SK-N-SH (cell line): ENCODE data around the gene RETSAT. TPM values are rescaled to one million over a fixed set of nuclear protein-coding genes. Genes with fewer than 3 reads are reported as not detected.
A peak's percentile ranks its signal among the peaks of the same experiment; 100 is the strongest.

Experiments used
- CTCF ChIA-PET: fragments of 300-600, 350-600 bp; formaldehyde crosslinking; extraction: SDS; loops from one replicate; lab custom pipeline; 2021; lab: Yijun Ruan, JAX
- POLR2A ChIA-PET: fragments of 350-600 bp; sonication (Branson Sonifier 250); formaldehyde crosslinking; extraction: SDS; loops from one replicate; lab custom pipeline; 2020; ENCODE audit warnings: antibody characterized with exemption, inconsistent platforms; lab: Yijun Ruan, JAX
- DNase-seq: peaks from one replicate; pipeline ENCODE4 v3.0.0; 2012
- H2AFZ ChIP-seq: fragments of 200-600 bp; sonication (generic); 2 replicates; pipeline ENCODE4 v1.8.1; 2016; ENCODE audit warnings: antibody characterized with exemption, mild to moderate bottlenecking, low read depth
- H3F3A ChIP-seq: fragments of 200-600 bp; sonication (generic); replicated peaks from 2 replicates; pipeline ENCODE3; 2016; ENCODE audit warnings: antibody characterized with exemption, mild to moderate bottlenecking; ENCODE audit not compliant: insufficient read depth
- H3K27ac ChIP-seq, 2 experiments: fragments of 200-500 bp in 1 of 2; fragments of 200-600 bp in 1 of 2; sonication (Bioruptor generic) in 1 of 2; sonication (generic), shearing (Covaris generic) in 1 of 2; 2 replicates each; pipeline versions ENCODE4 v1.5.1 to v1.6.1; 2014 to 2016; ENCODE audit warnings: low read depth in 2 of 2, inconsistent platforms in 1 of 2, low read length in 1 of 2, mild to moderate bottlenecking in 1 of 2, mixed read lengths in 1 of 2
- H3K27me3 ChIP-seq: fragments of 200-600 bp; sonication (generic), shearing (Covaris generic); 2 replicates; pipeline ENCODE4 v1.6.1; 2016; ENCODE audit warnings: mixed run types; ENCODE audit not compliant: insufficient read depth
- H3K36me3 ChIP-seq, 2 experiments: fragments of 200-500 bp in 1 of 2; fragments of 200-600 bp in 1 of 2; sonication (Bioruptor generic) in 1 of 2; sonication (generic) in 1 of 2; replicated peaks in 1 of 2; 2 replicates each; pipeline versions ENCODE3 to v1.5.1; 2014 to 2016; ENCODE audit warnings: low read length in 1 of 2, mild to moderate bottlenecking in 1 of 2; ENCODE audit not compliant: insufficient read depth in 2 of 2, control insufficient read depth in 1 of 2
- H3K4me1 ChIP-seq, 2 experiments: fragments of 200-500 bp in 1 of 2; fragments of 200-600 bp in 1 of 2; sonication (Bioruptor generic) in 1 of 2; sonication (generic), shearing (Covaris generic) in 1 of 2; 2 replicates each; pipeline versions ENCODE4 v1.5.1 to v1.6.1; 2014 to 2016; ENCODE audit warnings: low read depth in 1 of 2, low read length in 1 of 2, mixed run types in 1 of 2; ENCODE audit not compliant: insufficient read depth in 2 of 2, control insufficient read depth in 1 of 2
- H3K4me2 ChIP-seq: fragments of 200-600 bp; sonication (generic), shearing (Covaris generic); 2 replicates; pipeline ENCODE4 v1.6.1; 2017; ENCODE audit warnings: mixed run types
- H3K4me3 ChIP-seq, 2 experiments: fragments of 200-500 bp in 1 of 2; fragments of 200-600 bp in 1 of 2; sonication (Bioruptor generic) in 1 of 2; sonication (generic), shearing (Covaris generic) in 1 of 2; 2 replicates each; pipeline versions ENCODE4 v1.5.1 to v1.8.1; 2014 to 2016; ENCODE audit warnings: low read depth in 2 of 2, inconsistent platforms in 1 of 2, low read length in 1 of 2, mild to moderate bottlenecking in 1 of 2, mixed read lengths in 1 of 2, moderate library complexity in 1 of 2
- H3K79me2 ChIP-seq: fragments of 200-600 bp; sonication (generic); 2 replicates; pipeline ENCODE4 v1.8.1; 2017; ENCODE audit warnings: mild to moderate bottlenecking; ENCODE audit not compliant: insufficient read depth
- H3K9ac ChIP-seq: fragments of 200-600 bp; sonication (generic); 2 replicates; pipeline ENCODE4 v1.6.1; 2017; ENCODE audit warnings: mixed run types
- H3K9me2 ChIP-seq: fragments of 200-600 bp; sonication (generic); 2 replicates; pipeline ENCODE4 v1.6.1; 2017; ENCODE audit warnings: mixed run types
- H3K9me3 ChIP-seq: fragments of 200-600 bp; sonication (generic); 2 replicates; pipeline ENCODE4 v1.6.1; 2017; ENCODE audit warnings: mixed run types, mild to moderate bottlenecking, moderate library complexity
- H4K20me1 ChIP-seq: fragments of 200-600 bp; sonication (generic); 2 replicates; pipeline ENCODE4 v1.6.1; 2017; ENCODE audit warnings: mild to moderate bottlenecking, mixed run types; ENCODE audit not compliant: insufficient read depth
- CHD2 ChIP-seq: fragments of 150-350 bp; IDR thresholded peaks from 2 replicates; pipeline ENCODE4 v1.6.1; 2018; ENCODE audit warnings: low read length; ENCODE audit not compliant: partially characterized antibody
- EP300 ChIP-seq, 2 experiments: IDR thresholded peaks; 2 replicates each; pipeline versions ENCODE4 v1.4.0 to v1.6.1; 2012; ENCODE audit warnings: borderline replicate concordance in 1 of 2, low read depth in 1 of 2, low read length in 1 of 2
- EZH2phosphoT487 ChIP-seq: fragments of 200-600 bp; sonication (generic); IDR thresholded peaks from 2 replicates; pipeline ENCODE4 v1.6.1; 2017; ENCODE audit warnings: low read depth, mixed run types, mild to moderate bottlenecking, antibody characterized with exemption, moderate library complexity, borderline replicate concordance
- FOXJ3 ChIP-seq: sonication (generic); formaldehyde crosslinking; IDR thresholded peaks from 2 replicates; pipeline ENCODE4 v1.5.1; 2020; ENCODE audit warnings: mild to moderate bottlenecking, missing genetic modification reagents
- FOXM1 ChIP-seq: IDR thresholded peaks from 2 replicates; pipeline ENCODE4 v1.4.0; 2012; ENCODE audit warnings: low read depth, mild to moderate bottlenecking
- GABPA ChIP-seq: IDR thresholded peaks from 2 replicates; pipeline ENCODE4 v1.4.0; 2012; ENCODE audit warnings: low read depth, mild to moderate bottlenecking
- GATA2 ChIP-seq: sonication (generic); formaldehyde crosslinking; IDR thresholded peaks from 2 replicates; pipeline ENCODE4 v1.5.0; 2020; ENCODE audit warnings: mild to moderate bottlenecking, missing genetic modification reagents
- JUND ChIP-seq: IDR thresholded peaks from 2 replicates; pipeline ENCODE4 v1.4.0; 2012
- MXI1 ChIP-seq: IDR thresholded peaks from 2 replicates; pipeline ENCODE4 v1.6.1; 2012; ENCODE audit warnings: mild to moderate bottlenecking, low read depth, low read length, improper control_type of control experiment
- NFIC ChIP-seq: IDR thresholded peaks from 2 replicates; pipeline ENCODE4 v1.4.0; 2012; ENCODE audit warnings: borderline replicate concordance
- NRF1 ChIP-seq: IDR thresholded peaks from 2 replicates; pipeline ENCODE4 v1.6.1; 2012; ENCODE audit warnings: low read depth, mild to moderate bottlenecking, low read length
- POLR2AphosphoS5 ChIP-seq: IDR thresholded peaks from 2 replicates; pipeline ENCODE4 v1.6.1; 2012; ENCODE audit warnings: low read depth, low read length
- RAD21 ChIP-seq: IDR thresholded peaks from 2 replicates; pipeline ENCODE4 v1.6.1; 2012; ENCODE audit warnings: mild to moderate bottlenecking, low read length
- RCOR1 ChIP-seq: fragments of 150-350 bp; IDR thresholded peaks from 2 replicates; pipeline ENCODE4 v1.6.1; 2017; ENCODE audit warnings: antibody characterized with exemption, low read length
- SMC3 ChIP-seq: IDR thresholded peaks from 2 replicates; pipeline ENCODE4 v1.6.1; 2012; ENCODE audit warnings: low read depth, low read length, improper control_type of control experiment
- TCF12 ChIP-seq: IDR thresholded peaks from 2 replicates; pipeline ENCODE4 v1.4.0; 2012
- TEAD4 ChIP-seq: IDR thresholded peaks from 2 replicates; pipeline ENCODE4 v1.4.0; 2012; ENCODE audit warnings: mild to moderate bottlenecking, borderline replicate concordance; ENCODE audit not compliant: insufficient read depth
- YY1 ChIP-seq: IDR thresholded peaks from 2 replicates; pipeline ENCODE4 v1.4.0; 2012; ENCODE audit warnings: low read depth, mild to moderate bottlenecking
- WGBS: methylation state at CpG from one replicate; pipeline ENCODE4 v1.1.6; 2017; ENCODE audit warnings: low lambda C conversion rate; 5-methylcytosine and 5-hydroxymethylcytosine counted together
- polyA plus RNA-seq, 3 experiments: library from polyadenylated mRNA; depleted of rRNA; stranded (reverse); fragments of >200 nt; gene quantifications; 2 replicates each; pipeline ENCODE4 v1.2.3, GENCODE V29; 2012
- TF ChIP-seq, protein P1 (sequence below): fragments of 200-600 bp; sonication (generic); IDR thresholded peaks from 2 replicates; pipeline ENCODE4 v1.6.1; 2017; ENCODE audit warnings: antibody characterized with exemption, mild to moderate bottlenecking, moderate library complexity
- TF ChIP-seq, protein P2 (sequence below): fragments of 150-350 bp; IDR thresholded peaks from 2 replicates; pipeline ENCODE4 v1.6.1; 2017; ENCODE audit warnings: antibody characterized with exemption, low read length, low read depth, borderline replicate concordance
- TF ChIP-seq, protein P3 (sequence below): fragments of 150-350 bp; IDR thresholded peaks from 2 replicates; pipeline ENCODE4 v1.6.1; 2016; ENCODE audit warnings: mild to moderate bottlenecking, low read depth, low read length
- TF ChIP-seq, protein P4 (sequence below): IDR thresholded peaks from 2 replicates; pipeline ENCODE4; 2012
- TF ChIP-seq, protein P5 (sequence below): IDR thresholded peaks from 2 replicates; pipeline ENCODE4 v1.4.0; 2012; ENCODE audit warnings: low read depth, borderline replicate concordance
- TF ChIP-seq, protein P6 (sequence below): IDR thresholded peaks from 2 replicates; pipeline ENCODE4 v1.4.0; 2012; ENCODE audit warnings: low read depth, borderline replicate concordance

RETSAT gene
- 28.0 and 37.7 TPM in 2 replicates for polyA plus RNA-seq (2012; rRNA removed)
- polyA plus RNA-seq (2012; cell fraction: cytosol; rRNA removed): 20.5 and 24.4 TPM in 2 replicates
- 33.4 and 58.1 TPM in 2 replicates for polyA plus RNA-seq (2012; cell fraction: nucleus; rRNA removed)

DNA sequence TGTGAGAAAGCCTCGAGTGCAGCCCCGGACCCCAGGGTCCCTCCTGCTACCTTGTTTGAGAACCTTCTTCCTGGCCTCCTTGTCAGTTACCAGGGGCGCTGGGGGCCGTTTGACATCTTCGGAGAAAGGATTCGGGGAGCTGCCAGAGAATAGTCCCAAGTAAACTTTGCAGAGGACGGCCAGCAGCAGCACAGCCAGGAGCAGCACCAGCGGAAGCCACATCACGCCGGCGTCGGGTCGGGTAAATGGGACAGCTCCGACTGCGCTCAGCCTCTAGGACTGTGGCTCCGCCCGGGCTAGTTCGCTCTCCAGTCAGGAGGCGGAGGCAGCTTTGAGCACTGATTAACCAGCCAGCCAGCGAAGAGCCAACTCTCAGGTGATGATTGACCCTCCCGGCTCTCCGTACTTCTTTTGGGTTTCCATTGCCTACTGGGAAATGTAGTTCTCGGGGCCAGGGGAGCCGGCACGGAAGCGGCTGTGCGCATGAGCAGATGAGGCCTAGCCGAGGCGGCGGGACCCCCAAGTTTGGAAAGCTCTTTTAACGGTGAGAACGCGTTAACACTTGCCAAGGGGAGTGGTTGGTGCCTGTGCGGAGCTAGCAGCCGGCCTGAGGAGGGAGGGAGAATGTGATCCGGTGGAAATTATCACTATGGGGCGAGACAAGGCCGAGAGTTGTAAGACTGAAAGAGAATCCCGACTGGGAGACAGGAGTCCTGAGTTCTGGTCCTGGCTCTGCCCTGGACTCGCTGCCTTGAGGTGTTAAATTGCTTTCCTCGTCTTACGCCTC is at the start of gene RETSAT, which contains the start of gene ELMOD3:
Gene RETSAT (minus strand): TSS at position 243 of the 787 bp plus-strand sequence. CDS start 21 bp downstream, at position 222.
Gene ELMOD3 (plus strand): TSS at position 484 of the 787 bp plus-strand sequence. CDS start 2,430 bp downstream, outside the sequence.
- no peaks in the 10 kb centered on the region for H3K9me3 ChIP-seq
- H4K20me1 ChIP-seq: no peaks in the 10 kb centered on the region
- H3K4me3 ChIP-seq: peak within 1 kb of the TSS; percentile 75 to 89
- no peaks in the 10 kb centered on the region for H3K27me3 ChIP-seq
- H3K36me3 ChIP-seq: peaks cover 15 to 27% of the 10 kb centered on the region in 2 experiments
- H2AFZ ChIP-seq: peak within 1 kb of the TSS; percentile 80
- H3F3A ChIP-seq: no peaks in the 10 kb centered on the region
- no peaks in the 10 kb centered on the region for H3K9me2 ChIP-seq
- peak within 1 kb of the TSS; percentile 42 to 77; a peak in 3 of 4 replicates for H3K27ac ChIP-seq
- CTCF ChIA-PET: interaction anchor here (0.8 to 1.8 kb wide), 5 partner anchors 11 to 65 kb away, joined by 3 to 5 read pairs (median 4); partner anchors contain the start of gene TGOLN2
- DNase-seq: peak; percentile 92
- H3K79me2 ChIP-seq: peaks cover 59% of the 10 kb centered on the region
- H3K4me1 ChIP-seq: peaks cover 5 to 10% of the 10 kb centered on the region in 2 experiments; a peak in 2 of 4 replicates
- H3K9ac ChIP-seq: peak within 1 kb of the TSS; percentile 89
- peak within 1 kb of the TSS; percentile 91 for H3K4me2 ChIP-seq
- POLR2A ChIA-PET: interaction anchor here (0.7 to 2.5 kb wide), 10 partner anchors 13 to 257 kb away, joined by 3 to 14 read pairs (median 3); partner anchors contain the start of genes C2orf68, MAT2A, SH2D6 and TGOLN2
- WGBS: 0% methylated on average over 20 of the region's 42 CpGs
- TF ChIP-seq FOXM1 (no peak), TCF12 (peak; percentile 12; the same call in 1 of the 2 replicates), RAD21 (no peak), SMC3 (no peak), JUND (no peak), CHD2 (peak; percentile 90), GABPA (0 out of 2 replicates have a peak, but pooled peaks have one; percentile 24), GATA2 (CRISPR knock-in tag) (no peak), POLR2AphosphoS5 (peak; percentile 98), EZH2phosphoT487 (no peak), NRF1 (peak; percentile 79), YY1 (no peak; the same call in 1 of the 2 replicates), MXI1 (peak; percentile 66), TEAD4 (no peak), EP300 (IDR thresholded peaks at IDR 0.05; ENCODE audit: borderline replicate concordance in 1 of 2, low read depth in 1 of 2, low read length in 1 of 2) (peak in 1 of 2 experiments; percentile 44; a peak in 1 of 4 replicates), FOXJ3 (CRISPR knock-in tag) (no peak), RCOR1 (no peak; the same call in 1 of the 2 replicates), NFIC (peak; percentile 50; the same call in 1 of the 2 replicates)
- TF ChIP-seq, protein P1, sequence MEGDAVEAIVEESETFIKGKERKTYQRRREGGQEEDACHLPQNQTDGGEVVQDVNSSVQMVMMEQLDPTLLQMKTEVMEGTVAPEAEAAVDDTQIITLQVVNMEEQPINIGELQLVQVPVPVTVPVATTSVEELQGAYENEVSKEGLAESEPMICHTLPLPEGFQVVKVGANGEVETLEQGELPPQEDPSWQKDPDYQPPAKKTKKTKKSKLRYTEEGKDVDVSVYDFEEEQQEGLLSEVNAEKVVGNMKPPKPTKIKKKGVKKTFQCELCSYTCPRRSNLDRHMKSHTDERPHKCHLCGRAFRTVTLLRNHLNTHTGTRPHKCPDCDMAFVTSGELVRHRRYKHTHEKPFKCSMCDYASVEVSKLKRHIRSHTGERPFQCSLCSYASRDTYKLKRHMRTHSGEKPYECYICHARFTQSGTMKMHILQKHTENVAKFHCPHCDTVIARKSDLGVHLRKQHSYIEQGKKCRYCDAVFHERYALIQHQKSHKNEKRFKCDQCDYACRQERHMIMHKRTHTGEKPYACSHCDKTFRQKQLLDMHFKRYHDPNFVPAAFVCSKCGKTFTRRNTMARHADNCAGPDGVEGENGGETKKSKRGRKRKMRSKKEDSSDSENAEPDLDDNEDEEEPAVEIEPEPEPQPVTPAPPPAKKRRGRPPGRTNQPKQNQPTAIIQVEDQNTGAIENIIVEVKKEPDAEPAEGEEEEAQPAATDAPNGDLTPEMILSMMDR: no peak
- TF ChIP-seq, protein P2, sequence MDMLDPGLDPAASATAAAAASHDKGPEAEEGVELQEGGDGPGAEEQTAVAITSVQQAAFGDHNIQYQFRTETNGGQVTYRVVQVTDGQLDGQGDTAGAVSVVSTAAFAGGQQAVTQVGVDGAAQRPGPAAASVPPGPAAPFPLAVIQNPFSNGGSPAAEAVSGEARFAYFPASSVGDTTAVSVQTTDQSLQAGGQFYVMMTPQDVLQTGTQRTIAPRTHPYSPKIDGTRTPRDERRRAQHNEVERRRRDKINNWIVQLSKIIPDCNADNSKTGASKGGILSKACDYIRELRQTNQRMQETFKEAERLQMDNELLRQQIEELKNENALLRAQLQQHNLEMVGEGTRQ: no peak
- TF ChIP-seq, protein P3, sequence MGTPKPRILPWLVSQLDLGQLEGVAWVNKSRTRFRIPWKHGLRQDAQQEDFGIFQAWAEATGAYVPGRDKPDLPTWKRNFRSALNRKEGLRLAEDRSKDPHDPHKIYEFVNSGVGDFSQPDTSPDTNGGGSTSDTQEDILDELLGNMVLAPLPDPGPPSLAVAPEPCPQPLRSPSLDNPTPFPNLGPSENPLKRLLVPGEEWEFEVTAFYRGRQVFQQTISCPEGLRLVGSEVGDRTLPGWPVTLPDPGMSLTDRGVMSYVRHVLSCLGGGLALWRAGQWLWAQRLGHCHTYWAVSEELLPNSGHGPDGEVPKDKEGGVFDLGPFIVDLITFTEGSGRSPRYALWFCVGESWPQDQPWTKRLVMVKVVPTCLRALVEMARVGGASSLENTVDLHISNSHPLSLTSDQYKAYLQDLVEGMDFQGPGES: no peak
- TF ChIP-seq, protein P4, sequence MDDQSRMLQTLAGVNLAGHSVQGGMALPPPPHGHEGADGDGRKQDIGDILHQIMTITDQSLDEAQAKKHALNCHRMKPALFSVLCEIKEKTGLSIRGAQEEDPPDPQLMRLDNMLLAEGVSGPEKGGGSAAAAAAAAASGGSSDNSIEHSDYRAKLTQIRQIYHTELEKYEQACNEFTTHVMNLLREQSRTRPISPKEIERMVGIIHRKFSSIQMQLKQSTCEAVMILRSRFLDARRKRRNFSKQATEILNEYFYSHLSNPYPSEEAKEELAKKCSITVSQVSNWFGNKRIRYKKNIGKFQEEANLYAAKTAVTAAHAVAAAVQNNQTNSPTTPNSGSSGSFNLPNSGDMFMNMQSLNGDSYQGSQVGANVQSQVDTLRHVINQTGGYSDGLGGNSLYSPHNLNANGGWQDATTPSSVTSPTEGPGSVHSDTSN: peak; percentile 42
- TF ChIP-seq, protein P5, sequence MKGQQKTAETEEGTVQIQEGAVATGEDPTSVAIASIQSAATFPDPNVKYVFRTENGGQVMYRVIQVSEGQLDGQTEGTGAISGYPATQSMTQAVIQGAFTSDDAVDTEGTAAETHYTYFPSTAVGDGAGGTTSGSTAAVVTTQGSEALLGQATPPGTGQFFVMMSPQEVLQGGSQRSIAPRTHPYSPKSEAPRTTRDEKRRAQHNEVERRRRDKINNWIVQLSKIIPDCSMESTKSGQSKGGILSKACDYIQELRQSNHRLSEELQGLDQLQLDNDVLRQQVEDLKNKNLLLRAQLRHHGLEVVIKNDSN: no peak
- TF ChIP-seq, protein P6, sequence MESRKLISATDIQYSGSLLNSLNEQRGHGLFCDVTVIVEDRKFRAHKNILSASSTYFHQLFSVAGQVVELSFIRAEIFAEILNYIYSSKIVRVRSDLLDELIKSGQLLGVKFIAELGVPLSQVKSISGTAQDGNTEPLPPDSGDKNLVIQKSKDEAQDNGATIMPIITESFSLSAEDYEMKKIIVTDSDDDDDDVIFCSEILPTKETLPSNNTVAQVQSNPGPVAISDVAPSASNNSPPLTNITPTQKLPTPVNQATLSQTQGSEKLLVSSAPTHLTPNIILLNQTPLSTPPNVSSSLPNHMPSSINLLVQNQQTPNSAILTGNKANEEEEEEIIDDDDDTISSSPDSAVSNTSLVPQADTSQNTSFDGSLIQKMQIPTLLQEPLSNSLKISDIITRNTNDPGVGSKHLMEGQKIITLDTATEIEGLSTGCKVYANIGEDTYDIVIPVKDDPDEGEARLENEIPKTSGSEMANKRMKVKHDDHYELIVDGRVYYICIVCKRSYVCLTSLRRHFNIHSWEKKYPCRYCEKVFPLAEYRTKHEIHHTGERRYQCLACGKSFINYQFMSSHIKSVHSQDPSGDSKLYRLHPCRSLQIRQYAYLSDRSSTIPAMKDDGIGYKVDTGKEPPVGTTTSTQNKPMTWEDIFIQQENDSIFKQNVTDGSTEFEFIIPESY: no peak; the same call in 1 of the 2 replicates
